Measurements from ENCODE around the gene KCTD2.

KCTD2 gene

GRCh38 chr17:75099881-75100595 lies 53.0 kb downstream of the KCTD2 start:
- no peak for DNase-seq (ENCODE audit: low spot score)

GRCh38 chr17:75102385-75102821 lies 55.4 kb downstream of the KCTD2 start:
- DNase-seq (ENCODE audit: low spot score): no peak

- no peak for DNase-seq (ENCODE audit: low spot score)
Measured at GRCh38 chr17:75103601-75104554, 56.9 kb downstream of the KCTD2 start.

GRCh38 chr17:75105126-75106080 lies 58.4 kb downstream of the KCTD2 start:
- DNase-seq (ENCODE audit: low spot score): no peak

- no peak for DNase-seq (ENCODE audit: low spot score)
Measured at GRCh38 chr17:75108193-75108592, 61.2 kb downstream of the KCTD2 start.

GRCh38 chr17:75109046-75109406 lies 62.0 kb downstream of the KCTD2 start:
- DNase-seq (ENCODE audit: low spot score): no peak

- peak; percentile 91 for DNase-seq (ENCODE audit: low spot score)
Measured at GRCh38 chr17:75109407-75110233, 62.6 kb downstream of the KCTD2 start, which contains the start of gene ARMC7. Gene ARMC7, plus strand, starts transcription at chr17:75109969. Its CDS starts 320 bp downstream, at chr17:75110289.

- DNase-seq (ENCODE audit: low spot score): no peak
Measured at GRCh38 chr17:75110234-75110937, 63.4 kb downstream of the KCTD2 start.

GRCh38 chr17:75111777-75112335 lies 64.8 kb downstream of the KCTD2 start:
- no peak for DNase-seq (ENCODE audit: low spot score)

- DNase-seq (ENCODE audit: low spot score): peak; percentile 91
Measured at GRCh38 chr17:75113798-75114551, 67.0 kb downstream of the KCTD2 start.

GRCh38 chr17:75114552-75115314 lies 67.7 kb downstream of the KCTD2 start:
- no peak for DNase-seq (ENCODE audit: low spot score)

Measured in left forelimb (tissue), 1 donor.